Chondrocyte (in vitro differentiated cells): ENCODE data around the gene C13orf46. TPM values are rescaled to one million over a fixed set of nuclear protein-coding genes. Genes with fewer than 3 reads are reported as not detected.

Experiments
- DNase-seq: peaks from one replicate; pipeline ENCODE4 v3.0.0; 2021; ENCODE audit warnings: mixed read lengths, low spot score
- H3K27ac Mint-ChIP-seq: one replicate; pipeline ENCODE4 v1.8.0; 2021; ENCODE audit warnings: mild to moderate bottlenecking, moderate library complexity, mixed read lengths; ENCODE audit not compliant: unreplicated experiment
- H3K27me3 Mint-ChIP-seq: 2 replicates; pipeline ENCODE4 v1.8.0; 2021; ENCODE audit warnings: low read depth, mixed read lengths
- H3K36me3 Mint-ChIP-seq: 2 replicates; pipeline ENCODE4 v1.8.0; 2021; ENCODE audit warnings: low read depth, mixed read lengths
- H3K4me1 Mint-ChIP-seq: 2 replicates; pipeline ENCODE4 v1.8.0; 2021; ENCODE audit warnings: low read depth, mild to moderate bottlenecking, mixed read lengths
- H3K4me3 Mint-ChIP-seq: one replicate; pipeline ENCODE4 v1.8.0; 2021; ENCODE audit warnings: mild to moderate bottlenecking, moderate library complexity, mixed read lengths; ENCODE audit not compliant: unreplicated experiment
- H3K9me3 Mint-ChIP-seq: 2 replicates; pipeline ENCODE4 v1.8.0; 2021; ENCODE audit warnings: low read depth, mixed read lengths
- total RNA-seq: library from RNA; stranded (reverse); gene quantifications from 3 replicates; pipeline ENCODE4 v1.2.1, GENCODE V29; 2021
- TF ChIP-seq, protein P1 (sequence below): fragments of 200-600 bp; sonication (generic); IDR thresholded peaks from 2 replicates; pipeline ENCODE4 v1.5.0; 2021; ENCODE audit warnings: antibody characterized with exemption, mild to moderate bottlenecking, moderate library complexity

Gene C13orf46
- total RNA-seq, 1 donor from 2014 or later = 2.2 TPM

DNA sequence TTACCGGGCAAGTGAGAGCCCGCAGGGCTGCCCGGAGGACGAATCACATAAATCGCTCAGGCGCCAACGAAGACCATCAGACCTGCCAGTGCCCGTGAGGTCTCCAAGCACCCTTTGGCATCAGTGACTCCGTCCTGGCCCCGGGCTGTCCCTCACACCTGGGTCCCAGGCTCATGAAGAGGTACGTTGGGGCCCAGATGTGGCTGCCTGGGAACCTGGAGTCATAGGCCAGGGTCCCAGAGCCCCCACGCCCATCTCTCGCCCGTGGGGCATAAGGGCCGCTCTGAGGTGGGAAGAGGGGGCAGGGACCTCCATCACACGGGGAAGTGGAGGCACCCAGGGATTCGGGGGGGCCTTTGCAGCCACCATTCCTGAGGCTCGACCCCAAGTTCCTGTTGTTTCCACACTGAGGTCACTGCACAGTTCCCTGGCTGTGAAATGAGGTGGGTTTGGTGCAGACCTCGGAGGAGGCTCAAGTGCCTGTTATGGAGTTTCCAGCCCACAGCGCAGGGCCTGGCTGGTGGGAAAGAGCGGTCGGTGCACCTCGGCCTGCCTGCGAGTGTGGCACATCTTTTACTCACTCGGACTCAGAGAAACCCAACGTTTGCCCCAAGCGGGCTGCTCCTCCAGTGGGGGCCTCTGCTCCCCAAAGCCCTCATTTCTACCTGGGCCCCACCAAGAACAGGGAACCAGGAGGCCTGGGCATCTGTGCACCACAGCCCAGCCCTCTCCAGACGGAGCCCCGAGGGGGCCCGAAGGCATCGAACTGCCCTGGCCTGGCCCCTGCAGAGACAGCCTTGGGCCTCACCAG lies 35.9 kb upstream of the C13orf46 start:
- no peaks in the 10 kb centered on the region for H3K9me3 Mint-ChIP-seq
- TF ChIP-seq, protein P1, sequence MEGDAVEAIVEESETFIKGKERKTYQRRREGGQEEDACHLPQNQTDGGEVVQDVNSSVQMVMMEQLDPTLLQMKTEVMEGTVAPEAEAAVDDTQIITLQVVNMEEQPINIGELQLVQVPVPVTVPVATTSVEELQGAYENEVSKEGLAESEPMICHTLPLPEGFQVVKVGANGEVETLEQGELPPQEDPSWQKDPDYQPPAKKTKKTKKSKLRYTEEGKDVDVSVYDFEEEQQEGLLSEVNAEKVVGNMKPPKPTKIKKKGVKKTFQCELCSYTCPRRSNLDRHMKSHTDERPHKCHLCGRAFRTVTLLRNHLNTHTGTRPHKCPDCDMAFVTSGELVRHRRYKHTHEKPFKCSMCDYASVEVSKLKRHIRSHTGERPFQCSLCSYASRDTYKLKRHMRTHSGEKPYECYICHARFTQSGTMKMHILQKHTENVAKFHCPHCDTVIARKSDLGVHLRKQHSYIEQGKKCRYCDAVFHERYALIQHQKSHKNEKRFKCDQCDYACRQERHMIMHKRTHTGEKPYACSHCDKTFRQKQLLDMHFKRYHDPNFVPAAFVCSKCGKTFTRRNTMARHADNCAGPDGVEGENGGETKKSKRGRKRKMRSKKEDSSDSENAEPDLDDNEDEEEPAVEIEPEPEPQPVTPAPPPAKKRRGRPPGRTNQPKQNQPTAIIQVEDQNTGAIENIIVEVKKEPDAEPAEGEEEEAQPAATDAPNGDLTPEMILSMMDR = no peak
- no peak overlapping the region for H3K4me3 Mint-ChIP-seq
- DNase-seq = peak; percentile 67
- no peaks in the 10 kb centered on the region for H3K27me3 Mint-ChIP-seq
- peaks cover 5% of the 10 kb centered on the region for H3K4me1 Mint-ChIP-seq
- H3K27ac Mint-ChIP-seq = no peak overlapping the region
- H3K36me3 Mint-ChIP-seq = peaks cover 13% of the 10 kb centered on the region

DNA sequence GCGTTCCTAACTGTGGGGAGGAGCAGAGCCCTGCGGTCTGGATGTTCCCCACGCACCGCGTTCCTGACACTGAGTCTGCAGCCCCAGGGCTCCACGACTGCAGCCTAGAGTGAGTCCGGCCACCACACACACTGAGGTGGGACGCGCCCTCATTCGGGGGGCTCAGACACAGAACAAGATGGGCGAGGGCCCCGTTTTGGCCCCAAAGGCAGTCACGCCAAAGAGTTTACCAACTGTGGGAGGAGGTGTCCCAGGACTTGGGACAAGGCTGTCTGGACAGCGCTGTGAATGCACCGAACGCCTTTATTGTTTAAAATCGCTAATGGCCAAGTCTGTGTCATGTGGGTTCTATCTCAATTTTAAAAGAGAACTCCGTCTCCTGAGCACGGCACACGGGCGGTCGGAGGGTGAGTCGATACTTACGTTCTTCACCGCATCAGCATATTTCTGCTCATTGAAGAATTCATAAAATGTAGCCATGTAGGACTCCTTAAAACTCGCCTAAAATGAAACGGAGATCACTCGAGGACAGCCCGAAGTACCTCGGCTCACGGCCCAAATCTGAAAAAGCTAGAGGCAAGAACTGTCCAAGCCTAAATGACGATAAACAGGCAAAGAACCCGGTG lies 35.2 kb upstream of the C13orf46 start:
- peaks cover 7% of the 10 kb centered on the region for H3K4me1 Mint-ChIP-seq
- no peak overlapping the region for H3K4me3 Mint-ChIP-seq
- H3K9me3 Mint-ChIP-seq = no peaks in the 10 kb centered on the region
- H3K27me3 Mint-ChIP-seq = no peaks in the 10 kb centered on the region
- TF ChIP-seq, protein P1 = no peak
- H3K27ac Mint-ChIP-seq = no peak overlapping the region
- DNase-seq = peak; percentile 52
- peaks cover 13% of the 10 kb centered on the region for H3K36me3 Mint-ChIP-seq

DNA sequence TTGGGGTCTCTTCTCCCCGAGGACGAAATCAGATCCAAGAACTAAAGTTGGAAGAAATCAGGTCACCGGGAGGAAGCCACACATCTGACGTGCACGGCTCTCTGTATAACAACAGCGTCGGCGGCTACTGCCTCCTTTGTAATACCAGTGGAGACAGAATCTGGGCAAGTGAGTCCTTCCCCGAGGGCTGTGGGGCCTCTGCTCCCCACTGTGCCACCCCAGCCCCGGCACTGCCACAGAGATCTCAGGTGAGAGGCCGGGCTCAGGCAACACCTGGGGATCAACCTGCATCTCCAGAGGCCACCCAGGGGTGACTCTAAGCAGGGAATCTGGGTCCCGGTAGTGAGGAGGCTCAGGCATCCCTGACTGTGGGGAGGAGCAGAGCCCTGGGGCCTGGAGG lies 33.7 kb upstream of the C13orf46 start:
- TF ChIP-seq, protein P1 = no peak
- no peak overlapping the region for H3K27ac Mint-ChIP-seq
- no peaks in the 10 kb centered on the region for H3K9me3 Mint-ChIP-seq
- peak; percentile 44 for DNase-seq
- peaks cover 13% of the 10 kb centered on the region for H3K36me3 Mint-ChIP-seq
- H3K4me1 Mint-ChIP-seq = peaks cover 7% of the 10 kb centered on the region
- H3K4me3 Mint-ChIP-seq = no peak overlapping the region
- H3K27me3 Mint-ChIP-seq = no peaks in the 10 kb centered on the region

DNA sequence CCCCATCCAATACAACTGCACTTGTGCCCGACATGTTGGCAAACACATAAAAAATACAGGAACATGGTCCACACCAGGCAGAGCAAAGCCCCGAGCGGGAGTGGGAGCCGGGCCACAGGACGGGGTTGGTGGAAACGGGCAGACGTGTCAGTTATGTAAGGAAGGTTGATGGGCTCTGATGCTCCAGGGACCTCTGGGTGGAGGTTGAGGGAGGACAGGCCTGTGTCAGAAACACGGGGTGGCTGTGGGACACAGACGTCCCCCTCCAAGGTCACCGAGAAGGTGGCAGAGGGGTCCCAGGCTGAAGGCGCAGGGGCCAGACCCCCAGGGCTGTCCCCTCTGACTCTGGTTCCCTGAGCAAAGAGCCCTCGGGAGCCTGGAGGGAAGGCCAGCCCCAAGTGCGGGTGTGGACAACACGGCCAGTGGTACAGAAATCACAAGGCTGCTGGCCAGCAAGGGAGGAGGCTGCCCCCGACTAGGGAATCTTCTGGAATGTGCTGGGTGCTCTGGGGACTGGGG lies 31.4 kb upstream of the C13orf46 start:
- peak; percentile 69 for DNase-seq
- Mint-ChIP-seq H3K4me1 (peaks cover 7% of the 10 kb centered on the region), H3K27me3 (no peaks in the 10 kb centered on the region), H3K9me3 (no peaks in the 10 kb centered on the region), H3K36me3 (peaks cover 11% of the 10 kb centered on the region), H3K4me3 (no peak overlapping the region), H3K27ac (peak overlapping the region; percentile 55)
- TF ChIP-seq, protein P1 = no peak

DNA sequence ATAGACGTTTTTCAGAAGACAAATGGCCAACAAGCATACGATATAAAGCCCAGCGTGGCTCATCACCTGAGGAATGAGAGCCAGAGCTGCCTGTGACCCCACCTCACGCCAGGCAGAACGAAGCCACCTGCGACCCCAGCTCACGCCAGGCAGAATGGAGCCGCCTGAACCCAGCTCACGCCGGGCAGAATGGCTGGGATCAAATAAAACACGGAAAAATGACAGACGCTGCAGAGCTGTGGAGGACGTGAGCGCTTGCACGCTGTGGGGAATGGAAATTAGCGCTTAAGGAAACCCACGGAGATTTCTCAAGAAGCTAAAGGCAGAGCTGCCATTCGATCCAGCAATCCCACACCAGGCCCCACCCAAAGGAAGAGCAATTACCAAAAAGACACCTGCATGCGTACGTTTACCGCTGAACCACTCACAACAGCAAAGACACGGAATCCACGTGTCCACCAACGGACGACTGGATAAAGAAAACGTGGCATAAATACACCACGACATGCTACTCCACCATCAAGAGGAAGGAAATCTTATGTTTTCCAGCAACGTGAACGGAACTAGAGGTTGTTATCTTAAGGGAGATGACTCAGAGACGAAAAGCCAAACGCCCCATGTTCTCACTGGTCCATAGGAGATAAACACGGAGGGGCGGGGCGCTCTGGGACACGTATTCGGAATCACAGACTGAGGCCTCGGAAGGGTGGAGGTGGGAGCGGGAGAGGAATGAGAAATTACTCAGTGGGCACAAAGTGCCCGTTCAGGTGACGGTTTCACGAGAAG lies 30.7 kb upstream of the C13orf46 start:
- Mint-ChIP-seq H3K36me3 (peaks cover 12% of the 10 kb centered on the region), H3K4me3 (no peak overlapping the region), H3K27me3 (no peaks in the 10 kb centered on the region), H3K4me1 (peaks cover 7% of the 10 kb centered on the region), H3K9me3 (no peaks in the 10 kb centered on the region), H3K27ac (peak overlapping the region; percentile 55)
- TF ChIP-seq, protein P1 = no peak
- peak; percentile 65 for DNase-seq
